ENCODE data around the gene FAM167B.

Gene FAM167B

GRCh38 chr1:32221980-32222755 is 24.9 kb upstream of the FAM167B start, which contains the start of the genes EIF3I and TMEM234:
EIF3I (plus strand) TSS chr1:32222407; CDS start chr1:32222442, 35 bp downstream.
TMEM234 (minus strand) TSS chr1:32222353; CDS start chr1:32222322, 31 bp downstream.
- peak; percentile 75 to 90 for DNase-seq (ENCODE audit: extremely low read depth in 1 of 2, low read depth in 1 of 2)

DNA sequence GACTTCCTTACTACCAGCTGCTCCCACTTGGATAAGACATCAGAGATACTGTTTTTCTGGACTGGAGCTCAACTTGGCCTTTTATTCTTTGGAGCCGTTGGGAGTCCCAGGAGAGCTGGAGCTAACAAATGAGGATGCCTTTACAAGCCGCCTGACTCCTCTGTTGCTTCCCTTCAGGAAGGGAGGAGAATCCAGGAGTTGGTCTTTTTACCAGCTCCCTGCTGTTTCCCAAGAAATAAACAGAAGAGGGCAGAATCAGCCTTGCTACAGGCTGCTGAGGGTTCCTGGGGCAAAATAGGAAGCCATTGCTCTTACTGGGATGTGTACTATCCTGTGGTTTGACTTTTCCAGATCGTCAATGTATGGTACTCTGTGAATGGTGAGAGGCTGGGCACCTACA is 23.3 kb upstream of the FAM167B start:
- no peak for DNase-seq (ENCODE audit: extremely low read depth in 1 of 2, low read depth in 1 of 2)

DNA sequence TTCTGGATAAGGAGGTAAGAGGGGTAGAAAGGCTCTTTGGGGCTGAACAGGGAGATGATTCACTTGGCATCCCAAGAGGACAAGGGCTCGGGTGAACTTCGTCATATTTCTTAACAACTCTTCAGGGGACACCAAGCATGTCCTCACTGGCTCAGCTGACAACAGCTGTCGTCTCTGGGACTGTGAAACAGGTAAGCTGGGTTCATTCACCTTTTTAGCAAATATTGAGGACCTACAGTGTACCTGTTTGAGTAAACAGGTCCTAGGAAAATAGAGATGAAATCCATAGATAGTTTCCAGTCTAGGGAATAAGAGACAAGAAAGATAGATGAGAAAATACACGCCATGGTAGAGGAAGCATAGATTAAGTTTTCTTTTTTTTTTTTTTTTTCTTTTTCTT is 22.7 kb upstream of the FAM167B start:
- DNase-seq (ENCODE audit: extremely low read depth in 1 of 2, low read depth in 1 of 2): no peak

GRCh38 chr1:32228771-32229170 is 18.3 kb upstream of the FAM167B start:
- DNase-seq (ENCODE audit: extremely low read depth in 1 of 2, low read depth in 1 of 2): no peak

DNA sequence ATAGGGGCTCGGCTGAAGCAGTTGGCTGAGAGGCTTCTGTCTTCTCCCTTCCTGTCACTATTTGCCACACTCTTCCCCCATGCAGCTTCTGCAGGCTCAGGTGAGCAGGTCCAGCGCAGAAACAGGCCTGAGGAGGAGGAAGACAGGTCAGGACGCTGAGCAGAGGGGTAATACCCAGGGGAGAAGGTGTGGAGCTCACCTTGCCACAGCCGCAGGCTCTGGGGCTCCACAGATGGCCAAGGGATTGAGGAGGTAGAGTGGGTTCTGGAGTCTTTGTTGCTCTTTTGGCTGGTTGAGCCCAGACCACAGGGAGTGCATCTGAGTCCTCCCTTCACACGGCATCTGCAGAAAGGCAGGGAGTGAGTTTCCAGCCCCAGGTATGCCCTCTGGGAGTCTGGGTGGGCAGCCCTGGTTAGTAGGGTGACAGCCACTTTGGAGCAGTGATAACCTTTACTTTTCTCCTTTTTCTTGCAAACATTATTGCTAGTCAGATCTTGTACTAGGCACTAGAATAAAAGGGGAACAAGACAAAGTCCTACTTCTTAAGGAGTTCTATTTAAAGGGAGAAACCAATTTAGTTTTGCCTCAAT is 15.1 kb upstream of the FAM167B start:
- no peak for DNase-seq (ENCODE audit: extremely low read depth in 1 of 2, low read depth in 1 of 2)

DNA sequence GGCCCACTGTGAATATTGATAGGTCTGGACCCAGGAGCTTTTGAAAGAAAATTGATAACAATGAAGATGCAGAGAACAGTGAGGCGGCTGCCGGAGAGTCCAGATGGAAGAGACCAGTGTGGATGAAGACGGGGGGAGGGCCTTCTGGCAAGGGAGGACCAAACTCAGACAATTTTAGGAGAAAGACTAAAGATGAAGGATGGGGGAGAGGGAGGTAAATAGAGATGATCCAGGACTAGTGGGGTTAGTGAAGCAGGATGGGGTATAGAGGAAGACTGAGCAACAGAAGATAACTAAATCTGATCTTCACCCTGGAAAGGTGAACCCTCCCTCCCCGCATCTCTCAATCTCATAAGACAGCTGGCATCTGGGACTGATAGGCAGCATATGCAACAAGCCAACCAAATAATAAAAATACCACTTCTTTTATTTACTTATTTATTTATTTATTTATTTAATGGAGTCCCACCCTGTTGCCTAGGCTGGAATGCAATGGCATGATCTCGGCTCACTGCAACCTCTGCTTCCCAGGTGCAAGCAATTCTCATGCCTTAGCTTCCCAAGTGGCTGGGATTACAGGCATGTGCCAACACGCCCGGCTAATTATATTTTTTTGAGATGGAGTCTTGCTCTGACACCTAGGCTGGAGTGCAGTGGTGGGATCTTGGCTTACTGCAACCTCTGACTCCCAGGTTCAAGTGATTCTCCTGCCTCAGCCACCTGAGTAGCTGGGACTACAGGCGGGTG is 14.3 kb upstream of the FAM167B start:
- no peak for DNase-seq (ENCODE audit: extremely low read depth in 1 of 2, low read depth in 1 of 2)

- no peak for DNase-seq (ENCODE audit: extremely low read depth in 1 of 2, low read depth in 1 of 2)
Observed at GRCh38 chr1:32234792-32235191, 12.2 kb upstream of the FAM167B start.

- no peak for DNase-seq (ENCODE audit: extremely low read depth in 1 of 2, low read depth in 1 of 2)
Observed at GRCh38 chr1:32239337-32239736, 7.7 kb upstream of the FAM167B start.

GRCh38 chr1:32239790-32240139 is 7.3 kb upstream of the FAM167B start:
- DNase-seq (ENCODE audit: extremely low read depth in 1 of 2, low read depth in 1 of 2): no peak

- no peak for DNase-seq (ENCODE audit: extremely low read depth in 1 of 2, low read depth in 1 of 2)
Observed at GRCh38 chr1:32240140-32240951, 6.7 kb upstream of the FAM167B start.

GRCh38 chr1:32241001-32241763 is 5.8 kb upstream of the FAM167B start:
- no peak for DNase-seq (ENCODE audit: extremely low read depth in 1 of 2, low read depth in 1 of 2)

GRCh38 chr1:32242341-32242851 is 4.6 kb upstream of the FAM167B start:
- DNase-seq (ENCODE audit: extremely low read depth in 1 of 2, low read depth in 1 of 2): no peak

- DNase-seq (ENCODE audit: extremely low read depth in 1 of 2, low read depth in 1 of 2): no peak
Observed at GRCh38 chr1:32247452-32247851, 430 bp downstream of the FAM167B start.

DNA sequence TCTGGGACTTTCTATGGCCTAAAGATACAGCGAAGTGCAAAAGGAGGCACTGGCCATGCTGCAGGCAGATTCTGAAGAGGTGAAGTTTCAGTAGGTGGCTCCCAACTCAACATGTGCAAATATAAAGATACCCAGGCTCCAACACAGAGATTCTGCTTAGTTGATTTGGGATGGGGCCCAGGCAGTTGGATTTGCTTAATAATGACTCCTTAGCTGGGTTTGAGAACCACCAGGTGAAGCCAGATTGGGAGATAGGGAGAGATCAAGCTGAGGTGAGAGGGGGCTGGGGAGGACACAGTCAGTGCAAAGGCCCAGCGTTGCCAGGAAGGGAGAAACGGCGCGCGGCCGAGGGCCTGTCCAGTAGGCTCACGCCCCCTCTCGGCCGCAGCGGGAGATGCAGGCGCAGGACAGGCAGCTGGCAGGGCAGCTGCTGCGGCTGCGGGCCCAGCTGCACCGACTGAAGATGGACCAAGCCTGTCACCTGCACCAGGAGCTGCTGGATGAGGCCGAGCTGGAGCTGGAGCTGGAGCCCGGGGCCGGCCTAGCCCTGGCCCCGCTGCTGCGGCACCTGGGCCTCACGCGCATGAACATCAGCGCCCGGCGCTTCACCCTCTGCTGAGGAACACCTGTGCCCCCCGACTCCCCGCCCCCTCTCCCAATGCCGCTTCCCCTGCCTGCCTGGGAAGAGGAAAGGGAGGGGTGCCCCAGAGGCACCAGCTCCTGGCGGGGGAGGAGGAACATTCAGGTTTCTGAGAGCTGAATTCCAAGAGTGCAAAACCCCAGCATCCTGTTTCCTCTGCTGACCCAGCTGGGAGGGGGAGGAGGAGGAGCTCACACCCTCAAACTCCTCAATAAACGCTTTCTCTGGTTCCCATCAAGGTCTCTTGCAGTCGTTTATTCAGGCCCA is 1.2 kb downstream of the FAM167B start:
- DNase-seq (ENCODE audit: extremely low read depth in 1 of 2, low read depth in 1 of 2): peak; percentile 67 to 80

- DNase-seq (ENCODE audit: extremely low read depth in 1 of 2, low read depth in 1 of 2): peak; percentile 60 to 87
Observed at GRCh38 chr1:32249831-32250525, 3.0 kb downstream of the FAM167B start.

- peak; percentile 56 to 70 for DNase-seq (ENCODE audit: extremely low read depth in 1 of 2, low read depth in 1 of 2)
Observed at GRCh38 chr1:32250893-32251716, 4.1 kb downstream of the FAM167B start, which contains the start of gene LCK. LCK (plus strand) TSS chr1:32251265; CDS start chr1:32274330, 23,065 bp downstream.

Data from stimulated activated CD8-positive, alpha-beta memory T cell treated with anti-CD3 and anti-CD28 coated beads, Interleukin-7, amount 100 ng/mL, for 48 hours (primary cell).